Psoas muscle (tissue), 8 donors: ENCODE measurements around the gene PCNX1. TPM values are rescaled to one million over a fixed set of nuclear protein-coding genes. Genes with fewer than 3 reads are reported as not detected.

Experiments
- ATAC-seq, 4 donors: fragments of 200-7000 bp; cut with Tn5 transposase; one replicate each; pipeline ENCODE4 v1.9.1; 2020; ENCODE audit warnings: moderate library complexity in 3 of 4, mild to moderate bottlenecking in 2 of 4
- DNase-seq, 2 donors: peaks; one replicate each; pipeline ENCODE4 v3.0.0-alpha.2; 2020
- H3K27ac ChIP-seq: fragments of 200-600 bp; one replicate; pipeline ENCODE4 v1.8.0; 2022
- H3K27me3 ChIP-seq, 3 donors: fragments of 200-600 bp in 1 of 3; one replicate each; pipeline versions ENCODE4 v1.6.1 to v1.8.0; 2013 to 2022; ENCODE audit warnings: low read length in 2 of 3, mild to moderate bottlenecking in 2 of 3, moderate library complexity in 1 of 3; ENCODE audit not compliant: insufficient read depth in 3 of 3
- H3K36me3 ChIP-seq, 2 donors: fragments of 200-600 bp in 1 of 2; one replicate each; pipeline versions ENCODE4 v1.6.1 to v1.8.0; 2013 to 2022; ENCODE audit warnings: low read depth in 1 of 2, mild to moderate bottlenecking in 1 of 2, moderate library complexity in 1 of 2; ENCODE audit not compliant: insufficient read depth in 1 of 2
- H3K4me1 ChIP-seq: fragments of 200-600 bp; one replicate; pipeline ENCODE4 v1.8.0; 2022
- H3K4me3 ChIP-seq: fragments of 200-600 bp; one replicate; pipeline ENCODE4 v1.8.0; 2022; ENCODE audit warnings: mild to moderate bottlenecking
- H3K9me3 ChIP-seq: fragments of 200-600 bp; one replicate; pipeline ENCODE4 v1.8.0; 2022
- WGBS, 3 donors: extraction: QIAGEN DNeasy Blood & Tissue Kit; methylation state at CpG; one replicate each; pipeline versions ENCODE4 v1.1.6 to v1.1.7; 2013; 5-methylcytosine and 5-hydroxymethylcytosine counted together
- intact Hi-C, 2 donors: fragments of 100-400 bp; cut with DNase I; formaldehyde crosslinking; loops; one replicate each; pipeline versions ENCODE4 v1.11.0 to v1.14.2; 2022
- polyA plus RNA-seq, 3 donors: library from polyadenylated mRNA; stranded (reverse); fragments of 200-250 nt; gene quantifications; one replicate each; pipeline ENCODE4 v1.2.3, GENCODE V29; 2013
- total RNA-seq, 4 donors: library from RNA; stranded (reverse); fragmentation: NEBNext Ultra II Directional in 2 of 4; extraction: Animal tissue kit (Norgen Biotek cat#: 25700) in 2 of 4; gene quantifications; one replicate each; pipeline versions ENCODE4 v1.2.1 to v1.2.4, GENCODE V29; 2021 to 2023
- TF ChIP-seq, protein P1 (sequence below): fragments of 200-600 bp; IDR thresholded peaks from one replicate; pipeline ENCODE4 v1.8.0; 2022; ENCODE audit warnings: antibody characterized with exemption
- donor health status: healthy with polysubstance abuse.
- donor health status: DM: no; HTN: no; CAD: no; lungs with moderate emphysema.
- donor health status: Bipolar disorder and iron deficiency.
- donor health status: healthy.
- donor health status: DM: yes; HTN: yes; CAD: no.
- donor health status: DM: no; HTN: no; CAD: no.
- donor health status: DM: no; HTN: no; CAD: no.
- donor health status: DM: yes; HTN: yes; CAD: no.

The PCNX1 gene
- total and polyA plus RNA-seq, 7 donors = 5.2 to 48.1 (median 29.1) TPM

- intact Hi-C loops = no loop called here
- Histone ChIP-seq H3K27me3 (no peaks in the 10 kb centered on the region), H3K4me1 (no peaks in the 10 kb centered on the region), H3K9me3 (no peaks in the 10 kb centered on the region), H3K4me3 (no peak overlapping the region), H3K27ac (no peak overlapping the region), H3K36me3 (peaks cover under 1 to 87% of the 10 kb centered on the region in 2 donors)
- DNase-seq (no peak), ATAC-seq (no peak)
- TF ChIP-seq, protein P1, sequence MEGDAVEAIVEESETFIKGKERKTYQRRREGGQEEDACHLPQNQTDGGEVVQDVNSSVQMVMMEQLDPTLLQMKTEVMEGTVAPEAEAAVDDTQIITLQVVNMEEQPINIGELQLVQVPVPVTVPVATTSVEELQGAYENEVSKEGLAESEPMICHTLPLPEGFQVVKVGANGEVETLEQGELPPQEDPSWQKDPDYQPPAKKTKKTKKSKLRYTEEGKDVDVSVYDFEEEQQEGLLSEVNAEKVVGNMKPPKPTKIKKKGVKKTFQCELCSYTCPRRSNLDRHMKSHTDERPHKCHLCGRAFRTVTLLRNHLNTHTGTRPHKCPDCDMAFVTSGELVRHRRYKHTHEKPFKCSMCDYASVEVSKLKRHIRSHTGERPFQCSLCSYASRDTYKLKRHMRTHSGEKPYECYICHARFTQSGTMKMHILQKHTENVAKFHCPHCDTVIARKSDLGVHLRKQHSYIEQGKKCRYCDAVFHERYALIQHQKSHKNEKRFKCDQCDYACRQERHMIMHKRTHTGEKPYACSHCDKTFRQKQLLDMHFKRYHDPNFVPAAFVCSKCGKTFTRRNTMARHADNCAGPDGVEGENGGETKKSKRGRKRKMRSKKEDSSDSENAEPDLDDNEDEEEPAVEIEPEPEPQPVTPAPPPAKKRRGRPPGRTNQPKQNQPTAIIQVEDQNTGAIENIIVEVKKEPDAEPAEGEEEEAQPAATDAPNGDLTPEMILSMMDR = no peak
- 96 to 97% (median 96%) methylated on average over 1 of the region's 1 CpG for WGBS, 3 donors
These were observed 123.7 kb downstream of the PCNX1 start for GRCh38 chr14:71031000-71031399.

DNA sequence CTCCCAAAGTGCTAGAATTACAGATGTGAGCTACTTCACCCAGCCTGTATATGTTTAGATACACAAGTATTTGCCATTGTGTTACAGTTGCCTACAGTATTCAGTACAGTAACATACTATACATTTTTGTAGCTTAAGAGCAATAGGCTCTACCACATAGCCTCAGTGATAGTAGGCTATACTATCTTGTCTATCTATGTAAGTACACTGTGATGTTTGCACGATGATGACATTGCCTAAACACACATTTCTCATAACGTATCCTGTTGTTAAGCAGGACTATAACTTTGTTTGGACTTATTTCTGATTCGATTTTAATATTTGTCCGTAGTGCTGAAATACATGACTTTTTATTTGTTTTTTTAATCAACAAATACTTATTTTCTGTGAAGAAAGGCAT lies 129.2 kb downstream of the PCNX1 start:
- ATAC-seq = no peak
- 98 to 99% (median 98%) methylated on average over 4 of the region's 4 CpGs for WGBS, 3 donors
- no peaks in the 10 kb centered on the region for H3K27me3 ChIP-seq
- no peak overlapping the region for H3K27ac ChIP-seq
- H3K36me3 ChIP-seq = peaks cover 10 to 68% of the 10 kb centered on the region in 2 donors
- no peaks in the 10 kb centered on the region for H3K4me1 ChIP-seq
- DNase-seq = no peak
- peaks cover 14% of the 10 kb centered on the region for H3K9me3 ChIP-seq
- TF ChIP-seq, protein P1 = no peak
- no peak overlapping the region for H3K4me3 ChIP-seq
- intact Hi-C loops = no loop called here

GRCh38 chr14:71048393-71048792 lies 141.1 kb downstream of the PCNX1 start:
- H3K4me1 ChIP-seq = no peaks in the 10 kb centered on the region
- intact Hi-C loops = no loop called here
- no peaks in the 10 kb centered on the region for H3K27me3 ChIP-seq
- H3K9me3 ChIP-seq = peaks cover 4% of the 10 kb centered on the region
- DNase-seq = no peak
- H3K4me3 ChIP-seq = no peak overlapping the region
- no peak overlapping the region for H3K27ac ChIP-seq
- H3K36me3 ChIP-seq = peaks cover 4 to 76% of the 10 kb centered on the region in 2 donors
- ATAC-seq = no peak
- TF ChIP-seq, protein P1 = no peak

DNA sequence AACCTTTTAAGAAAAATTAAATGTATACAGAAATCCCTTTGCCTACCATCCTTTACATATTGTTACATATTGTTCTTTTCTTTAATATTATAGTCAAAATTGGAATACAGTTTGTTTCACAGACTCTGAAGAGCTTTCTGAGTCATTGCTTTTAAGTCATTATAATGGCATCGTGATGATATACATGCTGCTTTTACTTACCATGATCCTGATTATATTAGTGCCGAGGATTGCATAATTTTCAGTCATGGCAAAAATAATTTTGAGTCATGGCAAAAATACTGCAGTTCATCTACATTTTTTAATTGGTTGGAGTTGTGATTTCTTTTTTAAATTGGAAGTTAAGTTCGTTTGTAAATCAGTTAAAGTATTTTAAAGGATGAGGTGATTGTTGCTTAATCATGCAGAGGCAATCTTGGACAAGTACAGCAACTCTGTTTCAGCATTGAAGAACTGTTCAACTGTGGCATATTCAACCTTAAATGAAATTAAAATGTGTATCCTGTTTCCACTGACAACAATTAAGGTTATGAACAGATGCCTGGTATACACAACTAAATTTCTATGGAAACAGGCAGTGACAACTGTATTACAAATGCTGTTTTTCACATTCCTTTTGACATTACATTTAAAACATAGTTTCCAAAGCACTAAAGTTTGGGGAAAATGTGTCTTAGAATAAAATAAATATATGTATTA lies 142.3 kb downstream of the PCNX1 start:
- Histone ChIP-seq H3K4me1 (no peaks in the 10 kb centered on the region), H3K27ac (no peak overlapping the region), H3K9me3 (no peaks in the 10 kb centered on the region), H3K4me3 (no peak overlapping the region), H3K27me3 (no peaks in the 10 kb centered on the region), H3K36me3 (peaks cover 0 to 81% of the 10 kb centered on the region in 2 donors)
- TF ChIP-seq, protein P1 = no peak
- WGBS, 3 donors = 69 to 71% (median 70%) methylated on average over 3 of the region's 3 CpGs
- DNase-seq (no peak), ATAC-seq (no peak)
- intact Hi-C loops = no loop called here
